GM19468 (cell line): Measurements from ENCODE around the gene MAN1B1.
"Not testable (repeated sequence)": the region's sequence is repeated elsewhere in the genome, so short reads cannot be mapped to it uniquely, and the experiment has no call there.

Experiments
- ATAC-seq: cut with Tn5 transposase; IDR thresholded peaks from one replicate; pipeline ENCODE4 v1.9.1; 2021; ENCODE audit warnings: mild to moderate bottlenecking, moderate library complexity, moderate number of reproducible peaks; ENCODE audit not compliant: unreplicated experiment; ENCODE audit errors: extremely low read depth

Gene MAN1B1

DNA sequence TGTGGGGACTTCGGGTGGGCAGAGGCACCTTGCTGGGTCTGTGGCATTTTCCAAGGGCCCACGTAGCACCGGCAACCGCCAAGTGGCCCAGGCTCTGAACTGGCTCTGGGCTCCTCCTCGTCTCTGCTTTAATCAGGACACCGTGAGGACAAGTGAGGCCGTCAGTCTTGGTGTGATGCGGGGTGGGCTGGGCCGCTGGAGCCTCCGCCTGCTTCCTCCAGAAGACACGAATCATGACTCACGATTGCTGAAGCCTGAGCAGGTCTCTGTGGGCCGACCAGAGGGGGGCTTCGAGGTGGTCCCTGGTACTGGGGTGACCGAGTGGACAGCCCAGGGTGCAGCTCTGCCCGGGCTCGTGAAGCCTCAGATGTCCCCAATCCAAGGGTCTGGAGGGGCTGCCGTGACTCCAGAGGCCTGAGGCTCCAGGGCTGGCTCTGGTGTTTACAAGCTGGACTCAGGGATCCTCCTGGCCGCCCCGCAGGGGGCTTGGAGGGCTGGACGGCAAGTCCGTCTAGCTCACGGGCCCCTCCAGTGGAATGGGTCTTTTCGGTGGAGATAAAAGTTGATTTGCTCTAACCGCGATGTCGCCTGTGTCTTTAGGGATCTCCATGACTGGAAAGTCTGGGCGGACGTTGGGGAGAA lies 21.9 kb downstream of the MAN1B1 start:
- no peak for ATAC-seq

DNA sequence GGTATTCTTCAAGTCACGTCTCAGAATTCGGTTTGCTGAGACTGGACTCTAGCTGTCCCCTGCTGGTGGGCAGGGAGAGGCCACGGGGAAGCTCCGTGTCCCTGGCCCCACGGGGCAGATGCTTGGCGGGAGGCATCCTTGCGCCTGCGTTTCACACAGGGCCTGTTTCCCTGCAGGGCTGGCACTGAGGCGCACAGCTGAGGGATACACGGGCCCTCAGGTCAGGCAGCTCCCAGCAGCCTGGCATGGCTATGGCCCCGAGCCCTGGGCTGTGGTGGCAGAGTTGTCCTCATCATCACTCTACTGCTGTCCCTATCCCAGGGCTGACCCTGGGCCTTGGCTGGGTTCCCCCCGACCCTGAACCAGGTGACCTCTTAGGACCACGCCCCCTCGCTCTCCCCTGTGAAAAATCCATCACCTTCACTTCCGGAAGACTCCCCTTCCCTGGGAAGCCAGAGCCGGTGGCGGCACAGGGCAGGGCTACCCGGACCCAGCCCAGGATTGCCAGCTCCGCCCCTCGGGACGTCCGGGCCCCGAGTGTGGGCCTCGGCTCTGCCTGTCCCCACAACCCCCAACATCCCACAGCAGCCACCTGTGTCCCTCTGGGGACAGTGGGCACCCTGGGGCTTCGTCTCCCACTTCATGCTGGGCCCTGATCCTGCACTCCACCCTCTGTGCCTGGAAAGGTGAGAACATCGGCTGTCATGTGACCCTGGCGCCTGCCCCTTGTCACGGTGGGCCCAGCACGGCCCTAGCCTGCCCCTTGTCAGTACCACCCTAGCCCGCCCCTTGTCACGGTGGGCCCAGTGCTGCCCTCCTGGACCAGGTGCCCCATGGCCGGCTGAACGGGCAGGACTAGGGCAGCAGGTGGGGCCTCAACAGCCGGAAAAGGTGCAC lies 22.7 kb downstream of the MAN1B1 start:
- ATAC-seq, result no peak

DNA sequence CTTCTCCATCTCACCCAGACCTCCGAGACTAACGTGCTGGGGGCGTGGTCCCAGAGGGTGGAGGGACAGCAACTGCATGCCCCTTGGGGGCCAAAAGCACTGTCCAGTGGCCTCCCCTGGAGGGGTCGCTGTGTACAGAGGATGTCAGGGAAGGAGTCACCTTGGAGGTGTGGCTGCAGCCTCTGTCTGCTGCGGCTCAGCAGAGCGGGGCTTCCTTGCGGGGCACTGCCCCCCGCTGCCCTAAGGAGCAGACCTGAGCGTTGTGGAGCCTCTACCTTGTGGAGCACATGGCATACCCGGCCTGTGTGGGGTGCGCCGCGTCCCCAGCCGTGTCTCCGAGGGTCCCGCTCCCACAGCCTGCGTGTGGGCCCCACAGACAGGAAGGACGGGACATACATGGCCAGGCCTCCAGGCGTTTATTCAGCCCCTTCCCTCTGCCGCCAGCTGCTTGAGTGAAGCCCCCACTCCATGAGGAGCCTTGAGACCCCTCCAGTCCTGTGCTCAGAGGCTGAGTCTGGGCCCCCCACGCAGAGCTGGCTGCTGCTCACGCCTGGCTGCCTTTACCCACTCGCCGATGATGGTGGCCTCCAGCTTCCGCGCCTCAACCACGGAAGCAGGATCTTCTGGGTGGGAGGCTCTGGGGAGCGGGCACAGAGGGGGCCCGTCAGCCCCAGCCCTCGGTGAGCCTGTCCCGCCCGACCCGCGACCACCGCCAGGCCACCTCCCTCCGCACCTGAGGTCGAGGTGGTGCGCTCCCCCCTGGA lies 23.5 kb downstream of the MAN1B1 start:
- ATAC-seq, result no peak

DNA sequence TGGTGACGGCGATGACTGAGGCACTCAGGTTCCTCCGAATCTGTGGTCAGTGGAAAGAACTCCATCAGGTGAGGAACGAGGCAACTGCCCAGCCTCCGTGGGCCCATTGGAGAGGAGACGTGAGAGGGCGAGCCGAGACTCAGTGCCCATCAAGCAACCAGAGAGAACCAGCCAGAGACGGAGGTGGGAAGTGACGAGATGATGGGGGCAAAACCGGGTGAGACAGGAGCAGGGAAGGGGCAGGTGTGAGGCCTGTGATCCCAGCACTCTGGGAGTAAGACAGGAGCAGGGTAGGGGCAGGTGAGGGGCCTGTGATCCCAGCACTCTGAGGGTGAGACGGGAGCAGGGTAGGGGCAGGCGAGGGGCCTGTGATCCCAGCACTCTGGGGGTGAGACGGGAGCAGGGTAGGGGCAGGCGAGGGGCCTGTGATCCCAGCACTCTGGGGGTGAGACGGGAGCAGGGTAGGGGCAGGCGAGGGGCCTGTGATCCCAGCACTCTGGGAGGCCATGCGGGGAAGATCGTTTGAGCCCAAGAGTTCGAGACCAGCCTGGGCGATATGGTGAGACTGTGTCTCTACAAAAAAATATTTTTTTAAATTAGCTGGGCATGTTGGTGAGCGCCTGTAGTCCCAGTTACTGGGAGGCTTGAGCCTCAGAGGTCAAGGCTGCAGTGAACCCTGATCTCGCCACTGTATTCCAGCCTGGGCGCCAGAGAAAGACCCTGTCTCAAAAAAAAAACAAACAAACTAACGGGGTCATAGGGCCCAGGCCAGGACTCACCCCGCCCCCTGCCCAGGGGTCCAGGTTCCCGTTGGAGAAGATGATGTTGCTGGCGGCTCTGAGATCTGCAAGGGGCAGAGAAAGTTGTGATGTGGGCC lies 24.4 kb downstream of the MAN1B1 start:
- ATAC-seq, result no peak

DNA sequence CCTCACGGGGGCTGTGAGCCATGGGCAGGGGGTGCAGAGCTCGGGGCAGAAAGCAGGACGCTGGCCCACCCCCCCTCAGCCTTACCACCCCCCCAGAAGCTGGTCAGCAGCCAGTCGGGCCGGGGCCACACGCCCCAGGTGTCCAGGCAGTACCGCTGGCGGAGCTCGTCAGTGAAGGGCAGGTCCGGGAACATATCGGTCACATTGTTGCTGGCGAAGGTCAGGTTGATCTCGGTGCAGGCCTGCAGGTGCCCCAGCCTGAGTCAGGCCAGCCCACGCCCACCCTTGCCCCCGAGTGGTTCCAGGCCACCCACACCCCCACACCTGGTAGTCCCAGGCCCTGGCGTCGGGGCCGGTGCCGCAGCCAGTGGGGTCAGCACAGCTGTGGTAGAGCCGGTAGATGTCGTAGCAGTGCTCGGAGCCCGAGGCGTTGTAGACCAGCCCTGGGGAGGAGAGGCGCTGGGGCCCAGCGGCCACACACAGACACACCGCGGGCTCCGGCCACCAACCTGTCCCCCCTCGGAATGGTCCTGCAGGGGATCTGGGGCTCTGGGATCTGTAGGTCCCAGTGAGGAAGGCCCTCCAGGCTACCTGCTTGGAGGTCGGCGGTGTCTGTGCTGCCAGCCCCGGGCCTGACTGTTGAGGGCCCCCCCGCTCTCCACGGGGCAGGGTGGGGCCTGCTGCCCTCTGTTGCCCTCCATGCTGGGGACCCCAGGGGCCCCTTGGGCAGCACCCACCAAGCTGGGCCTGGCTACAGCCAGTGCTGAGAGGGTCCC lies 25.2 kb downstream of the MAN1B1 start:
- no peak for ATAC-seq

DNA sequence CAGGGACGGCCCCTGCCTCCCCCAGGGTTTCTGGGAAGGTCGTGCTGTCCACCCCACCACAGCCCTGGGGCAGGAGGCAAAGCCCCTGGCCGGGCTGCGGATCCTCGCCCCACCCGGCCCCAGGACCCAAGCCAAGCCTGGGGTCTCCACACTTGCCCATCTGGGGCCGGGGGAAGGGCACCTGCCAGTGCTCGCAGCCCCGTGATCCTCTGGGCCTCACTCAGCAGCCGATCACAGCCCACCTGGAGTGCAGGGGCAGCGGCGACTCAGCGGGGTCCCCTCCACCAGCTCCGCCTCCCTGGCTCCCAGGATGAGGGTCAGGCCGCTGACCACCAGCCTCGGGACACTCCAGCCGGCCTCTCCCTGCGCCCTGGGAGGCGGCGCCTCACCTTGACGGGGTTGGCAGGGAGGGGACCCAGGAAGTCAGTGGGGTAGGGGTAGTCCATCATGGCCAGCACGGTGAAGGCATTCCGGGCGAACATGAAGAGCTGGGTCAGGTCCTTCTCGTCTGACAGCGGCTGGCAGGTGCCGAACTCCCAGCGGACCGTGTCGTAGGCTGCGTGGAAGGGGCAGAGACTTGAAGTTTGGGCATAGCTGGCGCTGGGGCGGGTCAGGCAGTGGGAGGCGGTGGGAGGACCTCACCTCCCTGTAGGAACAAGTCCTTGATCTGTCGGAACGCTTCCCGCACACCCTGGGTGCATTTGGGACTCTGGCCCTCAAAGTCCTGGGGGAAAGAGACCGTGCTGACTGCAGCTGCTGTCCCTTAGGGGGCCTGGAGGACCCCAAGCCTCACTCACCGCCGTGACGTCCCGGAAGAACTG lies 26.0 kb downstream of the MAN1B1 start:
- ATAC-seq, result no peak

DNA sequence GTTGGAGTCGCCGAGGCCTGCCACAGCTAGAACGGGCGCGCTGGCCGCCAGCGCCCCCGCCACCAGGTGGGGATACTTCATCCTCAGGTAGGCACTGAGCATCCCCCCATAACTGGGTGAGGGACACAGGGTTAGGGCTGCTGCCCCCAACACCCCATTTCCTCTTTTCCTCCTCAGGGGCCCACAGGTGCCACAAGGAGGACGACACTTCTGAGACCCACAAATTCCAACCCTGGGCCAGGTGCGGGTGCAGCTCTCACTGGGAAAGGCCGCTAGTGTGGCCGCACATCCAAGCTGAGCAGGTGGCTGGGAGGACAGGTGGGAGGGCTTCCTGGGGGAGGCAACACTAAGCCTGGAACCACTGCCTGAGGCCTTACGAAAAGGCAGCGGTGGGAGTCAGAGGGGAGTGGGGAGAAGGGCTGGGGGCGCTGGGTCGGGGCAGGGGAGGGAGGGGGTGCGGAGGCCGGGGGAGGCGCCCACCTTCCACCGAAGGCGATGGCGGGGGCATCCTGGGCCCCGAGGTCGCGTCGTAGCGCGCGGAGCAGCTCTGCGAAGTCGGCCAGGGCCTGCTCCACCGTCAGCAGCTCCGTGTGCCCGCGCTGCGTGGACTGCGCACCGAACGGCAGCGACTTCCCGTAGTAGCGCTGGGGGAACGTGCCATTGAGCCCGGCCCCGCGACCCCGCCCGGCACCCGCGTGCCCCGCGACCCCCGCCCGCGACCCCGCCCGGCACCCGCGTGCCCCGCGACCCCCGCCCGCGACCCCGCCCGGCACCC lies 26.8 kb downstream of the MAN1B1 start:
- ATAC-seq, result no peak

DNA sequence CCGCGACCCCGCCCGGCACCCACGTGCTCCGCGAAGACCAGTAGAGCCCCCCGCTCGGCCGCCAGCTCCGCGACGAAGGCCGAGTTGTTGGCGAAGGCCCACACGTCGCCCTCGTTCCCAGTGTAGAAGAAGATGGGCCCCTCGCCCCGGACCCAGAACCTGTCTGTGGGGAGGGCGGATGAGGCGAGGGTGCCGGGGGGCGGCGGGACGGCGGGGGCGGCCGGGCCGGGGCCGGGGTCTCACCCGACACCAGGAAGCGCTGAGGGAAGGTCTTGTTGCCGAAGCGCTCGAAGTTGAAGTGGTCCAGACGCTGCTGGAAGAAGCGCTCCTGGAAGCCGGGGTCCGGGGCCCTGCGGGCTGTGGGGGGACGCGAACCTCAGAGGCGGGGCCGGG lies 27.4 kb downstream of the MAN1B1 start:
- no peak for ATAC-seq

DNA sequence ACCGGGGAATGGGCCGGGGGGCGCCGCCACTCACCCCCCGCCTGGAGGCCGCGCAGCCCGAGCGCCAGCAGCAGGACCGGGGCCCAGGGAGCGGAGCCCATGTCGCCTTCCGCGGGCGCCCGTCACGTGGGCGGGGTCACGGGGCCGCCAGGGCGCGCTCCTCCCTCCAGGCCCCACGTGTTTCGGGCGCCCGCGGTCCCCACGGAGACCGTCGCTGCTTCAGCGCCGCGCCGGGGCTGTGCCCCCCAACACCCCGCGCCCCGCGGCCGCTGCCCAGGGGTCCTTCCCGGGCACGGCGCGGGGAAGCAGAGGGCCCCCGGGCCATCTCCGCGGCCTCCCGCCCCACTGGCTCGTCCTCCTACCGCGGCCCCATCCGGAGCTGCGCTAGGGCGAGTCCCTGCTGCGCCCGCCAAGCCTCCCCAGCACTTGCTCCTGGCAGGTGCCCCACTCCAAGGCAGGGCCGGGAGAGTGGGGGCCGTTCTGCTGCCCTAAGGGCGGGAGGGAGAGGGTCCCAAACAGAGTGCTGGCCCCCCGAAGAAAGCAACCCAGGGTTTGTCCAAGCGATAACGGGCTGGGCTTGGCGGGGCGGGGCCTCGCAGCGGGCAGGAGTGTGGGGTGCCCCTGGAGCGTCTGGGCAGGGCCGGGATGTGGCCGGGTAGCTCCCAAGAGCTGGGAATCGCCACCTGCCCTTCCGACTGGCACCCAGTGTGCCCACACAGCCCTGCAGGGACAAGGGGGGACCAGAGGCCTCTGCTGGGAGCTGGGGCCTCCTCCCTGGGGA lies 28.0 kb downstream of the MAN1B1 start, which contains the start of gene DPP7:
Gene DPP7, minus strand, starts transcription at position 121 of the 781 bp plus-strand sequence. Its CDS starts 20 bp downstream, at position 101.
- peak; percentile 49 for ATAC-seq

DNA sequence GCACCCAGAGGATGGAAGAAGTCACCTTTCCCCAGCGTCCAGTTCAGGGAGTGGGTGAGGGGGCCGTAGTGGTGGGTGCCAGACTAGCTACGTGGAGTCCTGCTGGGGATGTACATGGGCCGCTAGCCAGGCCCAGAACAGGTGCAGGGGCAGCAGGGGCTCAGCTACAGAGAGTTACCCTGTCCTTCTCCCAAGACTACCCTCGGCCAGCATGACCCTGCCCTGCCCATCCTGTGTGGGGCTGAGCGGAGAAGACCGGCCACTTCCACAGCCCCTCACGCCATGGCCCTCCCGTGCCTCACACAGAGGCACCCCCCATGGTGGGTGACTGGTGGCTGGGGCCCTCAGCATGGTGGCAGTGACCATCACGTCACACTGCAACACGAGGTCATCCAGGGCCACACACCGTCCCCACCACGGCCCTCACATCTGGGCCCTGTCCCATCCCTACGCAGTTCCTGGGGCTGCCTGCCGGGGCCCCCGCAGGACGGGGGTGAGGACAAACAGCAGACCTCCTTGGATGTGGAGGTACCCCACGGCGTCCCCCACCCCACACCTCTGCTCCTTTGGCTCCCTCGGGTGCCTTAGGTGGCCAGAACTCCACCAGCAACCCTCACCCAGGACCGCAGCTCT lies 28.7 kb downstream of the MAN1B1 start:
- no peak for ATAC-seq

DNA sequence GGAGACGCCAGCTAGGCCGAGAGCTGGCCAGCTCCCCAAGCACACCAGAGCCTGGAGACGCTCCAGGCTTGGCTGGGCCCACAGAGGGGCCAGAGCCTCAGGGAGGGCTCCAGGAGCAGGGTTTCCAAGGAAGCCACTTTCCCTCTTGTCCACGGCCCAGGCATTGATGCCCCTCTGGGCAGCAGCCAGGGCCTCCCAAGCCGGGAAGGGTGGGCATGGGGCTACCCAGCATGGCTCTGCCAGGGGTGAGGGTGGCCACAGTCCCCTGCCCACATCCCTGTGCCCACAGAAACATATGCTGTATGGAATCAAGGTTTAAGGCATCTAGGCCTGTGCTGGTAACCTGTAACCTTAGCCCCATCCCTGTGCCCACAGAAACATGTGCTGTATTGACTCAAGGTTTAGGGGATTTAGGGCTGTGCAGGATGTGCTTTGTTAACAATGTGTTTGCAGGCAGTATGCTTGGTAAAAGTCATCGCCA lies 29.3 kb downstream of the MAN1B1 start:
- no peak for ATAC-seq

DNA sequence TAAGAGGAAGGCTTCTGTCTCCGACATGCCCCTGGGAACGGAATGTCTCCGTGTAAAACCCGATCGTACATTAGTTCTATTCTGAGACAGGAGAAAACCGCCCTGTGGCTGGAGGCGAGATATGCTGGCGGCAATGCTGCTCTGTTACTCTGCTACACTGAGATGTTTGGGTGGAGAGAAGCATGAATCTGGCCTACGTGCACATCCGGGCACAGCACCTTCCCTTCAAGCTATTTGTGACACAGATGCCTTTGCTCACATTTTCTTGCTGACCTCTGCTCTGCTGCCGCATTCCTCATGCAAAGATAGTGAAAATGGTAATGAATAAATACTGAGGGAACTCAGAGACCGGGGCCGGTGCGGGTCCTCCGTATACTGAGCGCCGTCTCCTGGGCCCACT lies 29.9 kb downstream of the MAN1B1 start:
- no peak for ATAC-seq

DNA sequence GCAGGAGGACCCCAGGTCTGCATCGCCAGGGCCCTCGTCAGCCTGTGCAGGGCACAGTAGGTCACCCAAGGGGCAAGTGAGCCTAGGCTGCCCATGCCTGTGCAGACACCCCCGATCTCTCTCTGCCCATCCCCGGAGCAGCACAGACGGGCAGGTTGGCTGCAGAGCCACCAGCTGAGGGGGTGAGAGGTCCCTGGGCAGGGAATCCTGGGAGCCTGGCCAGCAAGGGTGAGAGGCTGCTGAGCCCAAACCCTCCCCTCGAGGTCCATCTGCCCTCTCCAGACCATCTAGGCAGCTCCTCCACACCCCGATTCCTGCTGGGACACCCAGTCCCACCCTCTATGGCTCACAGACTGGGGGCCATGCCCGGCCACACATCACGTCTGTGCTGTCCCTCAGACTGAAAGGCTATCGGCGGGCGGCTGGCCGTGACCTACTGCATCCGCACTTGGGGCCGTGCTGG lies 30.5 kb downstream of the MAN1B1 start:
- no peak for ATAC-seq

DNA sequence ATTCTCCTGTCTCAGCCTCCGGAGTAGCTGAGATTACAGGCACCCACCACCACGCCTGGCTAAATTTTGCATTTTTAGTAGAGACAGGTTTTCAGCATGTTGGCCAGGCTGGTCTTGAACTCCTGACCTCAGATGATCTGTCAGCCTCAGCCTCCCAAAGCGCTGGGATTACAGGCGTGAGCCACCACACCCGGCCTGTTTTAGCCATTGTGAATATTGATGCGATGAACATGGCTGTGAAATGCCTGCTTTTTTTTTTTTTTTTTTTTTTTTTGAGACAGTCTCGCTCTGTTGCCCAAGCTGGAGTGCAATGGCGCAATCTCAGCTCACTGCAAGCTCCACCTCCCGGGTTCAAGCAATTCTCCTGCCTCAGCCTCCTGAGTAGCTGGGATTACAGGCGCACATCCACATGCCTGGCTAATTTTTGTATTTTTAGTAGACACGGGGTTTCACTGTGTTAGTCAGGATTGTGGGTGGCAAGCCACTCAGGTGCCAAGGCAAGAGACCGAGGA lies 31.4 kb downstream of the MAN1B1 start:
- not testable (repeated sequence) for ATAC-seq

DNA sequence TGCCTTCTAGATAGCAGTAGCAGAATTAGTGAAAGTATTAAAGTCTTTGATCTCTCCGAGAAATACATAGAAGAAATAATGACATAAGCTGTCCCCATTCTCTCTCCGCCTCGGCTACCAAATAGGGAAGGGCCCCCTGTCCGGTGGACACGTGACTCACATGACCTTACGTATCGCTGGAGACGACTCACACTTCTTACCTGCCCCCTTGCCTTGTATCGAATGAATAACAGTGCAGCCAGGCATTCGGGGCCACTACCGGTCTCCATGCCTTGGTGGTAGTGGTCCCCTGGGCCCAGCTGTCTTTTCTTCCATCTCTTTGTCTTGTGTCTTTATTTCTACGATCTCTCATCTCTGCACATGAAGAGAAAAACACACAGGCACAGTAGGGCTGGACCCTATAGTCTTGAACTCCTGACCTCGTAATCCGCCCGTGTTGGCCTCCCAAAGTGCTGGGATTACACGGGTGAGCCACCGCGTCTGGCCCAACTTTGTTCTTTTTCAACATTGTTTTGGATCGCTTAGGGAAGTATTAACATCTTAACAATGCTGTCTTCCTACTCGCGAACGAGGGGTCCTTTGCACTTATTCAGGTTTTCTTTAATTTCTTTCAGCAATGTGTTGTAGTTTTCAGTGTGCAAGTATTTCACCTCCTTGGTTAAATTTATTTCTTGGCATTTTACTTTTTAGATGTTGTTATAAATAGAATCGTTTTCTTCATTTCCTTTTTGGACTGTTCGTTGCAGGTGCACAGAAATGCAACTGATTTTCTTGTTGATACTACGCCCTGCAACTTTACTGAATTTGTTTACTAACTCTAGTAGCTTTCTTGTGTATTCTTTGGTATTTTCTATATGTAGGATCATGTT lies 35.4 kb downstream of the MAN1B1 start:
- not testable (repeated sequence) for ATAC-seq
